Endodermal cell (in vitro differentiated cells): ENCODE measurements around the gene NCOA6. TPM values are rescaled to one million over a fixed set of nuclear protein-coding genes. Genes with fewer than 3 reads are reported as not detected.
"Not testable (repeated sequence)": the region's sequence is repeated elsewhere in the genome, so short reads cannot be mapped to it uniquely, and the experiment has no call there.

ENCODE experiments used
- DNase-seq: peaks from one replicate; pipeline ENCODE4 v3.0.0-alpha.2; 2017
- H3K27ac ChIP-seq: 2 replicates; pipeline ENCODE4 v1.5.1; 2013; ENCODE audit warnings: mild to moderate bottlenecking, low read depth, low read length, moderate library complexity
- H3K27me3 ChIP-seq: 2 replicates; pipeline ENCODE4 v1.6.1; 2013; ENCODE audit warnings: mild to moderate bottlenecking, low read length, moderate library complexity; ENCODE audit not compliant: insufficient read depth, control insufficient read depth, poor library complexity, severe bottlenecking
- H3K36me3 ChIP-seq: 2 replicates; pipeline ENCODE4 v1.7.0; 2013; ENCODE audit warnings: mild to moderate bottlenecking, low read length, moderate library complexity; ENCODE audit not compliant: control insufficient read depth, insufficient read depth
- H3K4me1 ChIP-seq: one replicate; pipeline ENCODE4 v1.7.0; 2013; ENCODE audit warnings: low read length; ENCODE audit not compliant: control insufficient read depth, insufficient read depth
- H3K4me3 ChIP-seq: 2 replicates; pipeline ENCODE4 v1.5.1; 2013; ENCODE audit warnings: mild to moderate bottlenecking, low read length, moderate library complexity
- H3K9ac ChIP-seq: 2 replicates; pipeline ENCODE4 v1.6.1; 2013; ENCODE audit warnings: mild to moderate bottlenecking, low read length, moderate library complexity; ENCODE audit not compliant: poor library complexity, severe bottlenecking; ENCODE audit errors: extremely low read depth
- H3K9me3 ChIP-seq: 2 replicates; pipeline ENCODE4 v1.6.1; 2013; ENCODE audit warnings: mild to moderate bottlenecking, low read length, moderate library complexity; ENCODE audit not compliant: control insufficient read depth
- H3K27ac Mint-ChIP-seq: 2 replicates; pipeline ENCODE4 v1.8.0; 2020; ENCODE audit warnings: mixed read lengths
- H3K27me3 Mint-ChIP-seq: 2 replicates; pipeline ENCODE4 v1.8.0; 2021; ENCODE audit warnings: mild to moderate bottlenecking, mixed read lengths; ENCODE audit not compliant: insufficient read depth
- H3K36me3 Mint-ChIP-seq: 2 replicates; pipeline ENCODE4 v1.8.0; 2020; ENCODE audit warnings: low read depth, mixed read lengths
- H3K4me1 Mint-ChIP-seq: 2 replicates; pipeline ENCODE4 v1.8.0; 2020; ENCODE audit warnings: mixed read lengths
- H3K4me3 Mint-ChIP-seq: 2 replicates; pipeline ENCODE4 v1.8.0; 2020; ENCODE audit warnings: mild to moderate bottlenecking, moderate library complexity, mixed read lengths
- H3K9me3 Mint-ChIP-seq: 2 replicates; pipeline ENCODE4 v1.8.0; 2020; ENCODE audit warnings: mild to moderate bottlenecking, mixed read lengths
- WGBS, 2 experiments: methylation state at CpG; one replicate each; pipeline versions ENCODE4 v1.1.5 to v1.1.7; 2013; ENCODE audit warnings: missing lambda C conversion rate in 2 of 2, mixed read lengths in 1 of 2; ENCODE audit not compliant: insufficient coverage in 1 of 2, insufficient read length in 1 of 2; 5-methylcytosine and 5-hydroxymethylcytosine counted together
- total RNA-seq, 2 donors: library from RNA; stranded (reverse); fragmentation: NEBNext Ultra II Directional in 1 of 2; extraction: Animal tissue kit (Norgen Biotek cat#: 25700) in 1 of 2; gene quantifications; 2 replicates in 1 of 2; 3 replicates in 1 of 2; pipeline ENCODE4 v1.2.1, GENCODE V29; 2021
- TF ChIP-seq, protein P1 (sequence below): fragments of 200-600 bp; sonication (generic); conservative IDR thresholded peaks from 2 replicates; pipeline ENCODE4 v1.5.0; 2021; ENCODE audit warnings: antibody characterized with exemption, mild to moderate bottlenecking

Gene NCOA6
- total RNA-seq, 2 donors from 2014 or later: 27.1 to 37.4 TPM

DNA sequence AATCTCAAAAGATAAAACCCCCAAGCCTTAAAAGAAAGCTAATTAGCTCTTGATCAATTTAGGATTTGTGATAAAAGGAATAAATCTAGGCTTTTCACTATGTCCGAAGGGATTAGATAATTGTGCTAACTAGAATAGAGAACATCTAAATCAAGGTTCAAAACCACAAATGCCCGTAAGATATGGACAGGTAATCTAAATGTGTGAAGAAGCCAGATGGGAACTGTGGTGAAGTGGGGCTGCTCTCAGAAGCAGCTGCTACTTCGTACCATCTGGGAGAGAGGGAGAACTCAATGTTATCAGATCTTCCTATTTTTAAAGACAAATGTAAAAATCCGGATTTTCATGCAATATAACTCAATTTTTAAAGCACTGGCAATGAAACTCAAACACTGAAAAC, 44.2 kb downstream of the NCOA6 start:
- WGBS, 2 experiments: 55 to 68% methylated on average over 3 to 4 of the region's 4 CpGs
- Histone ChIP-seq H3K27me3 (no peaks in the 10 kb centered on the region), H3K4me1 (no peaks in the 10 kb centered on the region), H3K9ac (no peak overlapping the region), H3K9me3 (no peaks in the 10 kb centered on the region), H3K36me3 (peaks cover 7% of the 10 kb centered on the region), H3K27ac (no peak overlapping the region), H3K4me3 (no peak overlapping the region)
- DNase-seq: no peak
- TF ChIP-seq, protein P1, sequence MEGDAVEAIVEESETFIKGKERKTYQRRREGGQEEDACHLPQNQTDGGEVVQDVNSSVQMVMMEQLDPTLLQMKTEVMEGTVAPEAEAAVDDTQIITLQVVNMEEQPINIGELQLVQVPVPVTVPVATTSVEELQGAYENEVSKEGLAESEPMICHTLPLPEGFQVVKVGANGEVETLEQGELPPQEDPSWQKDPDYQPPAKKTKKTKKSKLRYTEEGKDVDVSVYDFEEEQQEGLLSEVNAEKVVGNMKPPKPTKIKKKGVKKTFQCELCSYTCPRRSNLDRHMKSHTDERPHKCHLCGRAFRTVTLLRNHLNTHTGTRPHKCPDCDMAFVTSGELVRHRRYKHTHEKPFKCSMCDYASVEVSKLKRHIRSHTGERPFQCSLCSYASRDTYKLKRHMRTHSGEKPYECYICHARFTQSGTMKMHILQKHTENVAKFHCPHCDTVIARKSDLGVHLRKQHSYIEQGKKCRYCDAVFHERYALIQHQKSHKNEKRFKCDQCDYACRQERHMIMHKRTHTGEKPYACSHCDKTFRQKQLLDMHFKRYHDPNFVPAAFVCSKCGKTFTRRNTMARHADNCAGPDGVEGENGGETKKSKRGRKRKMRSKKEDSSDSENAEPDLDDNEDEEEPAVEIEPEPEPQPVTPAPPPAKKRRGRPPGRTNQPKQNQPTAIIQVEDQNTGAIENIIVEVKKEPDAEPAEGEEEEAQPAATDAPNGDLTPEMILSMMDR: no peak
- no peaks in the 10 kb centered on the region for H3K27me3 Mint-ChIP-seq
- H3K9me3 Mint-ChIP-seq: no peaks in the 10 kb centered on the region
- H3K36me3 Mint-ChIP-seq: peaks cover 16% of the 10 kb centered on the region
- peak overlapping the region; percentile 35 for H3K27ac Mint-ChIP-seq
- H3K4me1 Mint-ChIP-seq: peaks cover 11% of the 10 kb centered on the region
- no peak overlapping the region for H3K4me3 Mint-ChIP-seq

DNA sequence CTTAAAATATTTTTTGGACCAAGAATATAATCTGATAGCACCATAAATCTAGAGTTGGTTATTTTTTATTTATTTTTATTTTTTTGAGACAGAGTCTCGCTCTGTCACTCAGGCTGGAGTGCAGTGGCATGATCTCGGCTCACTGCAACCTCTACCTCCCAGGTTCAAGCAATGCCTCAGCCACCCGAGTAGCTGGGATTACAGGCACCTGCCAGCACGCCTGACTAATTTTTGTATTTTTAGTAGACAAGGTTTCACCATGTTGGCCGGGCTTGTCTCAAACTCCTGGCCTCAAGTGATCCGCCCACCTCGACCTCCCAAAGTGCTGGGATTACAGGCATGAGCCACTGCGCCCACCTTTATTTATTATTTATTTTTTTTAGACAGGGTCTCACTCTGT, 45.2 kb downstream of the NCOA6 start:
- not testable (repeated sequence) for H3K27ac ChIP-seq, H3K4me3 Mint-ChIP-seq
- H3K4me1 Mint-ChIP-seq: peaks cover 11% of the 10 kb centered on the region

DNA sequence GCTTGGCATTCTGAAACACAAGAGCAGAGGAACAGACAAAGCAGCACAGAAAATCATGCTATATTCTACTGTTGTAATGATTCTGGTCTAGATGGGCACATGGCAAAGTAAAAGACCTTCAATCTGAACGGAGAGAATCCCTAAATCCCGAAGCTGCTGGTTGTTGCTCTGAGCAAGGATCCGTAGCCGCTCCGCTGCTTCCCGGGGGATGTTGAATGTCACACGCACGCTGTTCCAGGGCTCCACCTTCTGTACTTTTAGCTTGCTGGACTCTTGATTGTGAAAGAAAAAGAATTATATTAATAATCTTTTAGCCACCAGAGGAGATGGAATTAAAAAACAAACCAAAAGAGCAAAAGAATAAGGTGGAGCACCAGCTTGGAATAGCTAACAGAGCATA, 49.3 kb downstream of the NCOA6 start:
- Histone ChIP-seq H3K9me3 (no peaks in the 10 kb centered on the region), H3K36me3 (peaks cover 44% of the 10 kb centered on the region), H3K4me1 (no peaks in the 10 kb centered on the region), H3K4me3 (no peak overlapping the region), H3K9ac (no peak overlapping the region), H3K27ac (no peak overlapping the region), H3K27me3 (no peaks in the 10 kb centered on the region)
- Mint-ChIP-seq H3K4me3 (no peak overlapping the region), H3K27me3 (no peaks in the 10 kb centered on the region), H3K27ac (no peak overlapping the region), H3K36me3 (peaks cover 45% of the 10 kb centered on the region), H3K9me3 (no peaks in the 10 kb centered on the region), H3K4me1 (peaks cover 3% of the 10 kb centered on the region)
- TF ChIP-seq, protein P1: no peak
- 95 to 98% methylated on average over 6 to 8 of the region's 8 CpGs for WGBS, 2 experiments
- no peak for DNase-seq

More for the DNA sequence above, 45.2 kb downstream of the NCOA6 start:
- H3K27ac Mint-ChIP-seq, DNase-seq, H3K4me3 ChIP-seq, H3K9me3 Mint-ChIP-seq, H3K4me1 ChIP-seq, H3K27me3 ChIP-seq, H3K9ac ChIP-seq, H3K27me3 Mint-ChIP-seq, H3K9me3 ChIP-seq: not testable (repeated sequence)
- H3K36me3 Mint-ChIP-seq: peaks cover 23% of the 10 kb centered on the region
- WGBS, 2 experiments: 91 to 100% methylated on average over 7 to 8 of the region's 8 CpGs
- H3K36me3 ChIP-seq: peaks cover 13% of the 10 kb centered on the region

DNA sequence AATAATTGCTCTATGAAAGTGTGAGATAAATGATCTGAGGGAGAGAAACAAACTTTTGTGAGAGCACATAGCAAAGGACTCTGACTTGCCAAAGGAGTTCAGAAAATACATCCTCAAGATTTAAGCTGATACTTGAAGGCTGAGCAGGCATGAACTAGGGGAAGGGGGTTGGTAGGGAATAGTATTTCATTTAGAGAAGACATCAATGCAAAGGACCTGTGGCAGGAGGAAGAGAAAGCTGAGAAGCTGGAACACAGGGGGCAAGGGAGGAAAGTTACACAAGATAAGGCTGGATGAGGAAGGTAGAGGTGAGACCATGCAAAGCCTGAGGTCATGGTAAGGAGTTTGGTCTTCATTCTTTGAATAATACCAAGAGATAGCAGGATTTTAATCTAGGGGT, 50.6 kb downstream of the NCOA6 start:
- H3K4me3 ChIP-seq: no peak overlapping the region
- H3K9ac ChIP-seq: no peak overlapping the region
- H3K27me3 ChIP-seq: no peaks in the 10 kb centered on the region
- Mint-ChIP-seq H3K4me1 (no peaks in the 10 kb centered on the region), H3K27ac (no peak overlapping the region), H3K27me3 (no peaks in the 10 kb centered on the region), H3K4me3 (no peak overlapping the region), H3K36me3 (peaks cover 46% of the 10 kb centered on the region), H3K9me3 (no peaks in the 10 kb centered on the region)
- H3K36me3 ChIP-seq: peaks cover 45% of the 10 kb centered on the region
- TF ChIP-seq, protein P1: no peak
- no peaks in the 10 kb centered on the region for H3K9me3 ChIP-seq
- no peak for DNase-seq
- H3K27ac ChIP-seq: no peak overlapping the region
- no peaks in the 10 kb centered on the region for H3K4me1 ChIP-seq
